Measurements from ENCODE around the gene GPAT2. TPM values are rescaled to one million over a fixed set of nuclear protein-coding genes. Genes with fewer than 3 reads are reported as not detected.
"Not testable (repeated sequence)": the region's sequence is repeated elsewhere in the genome, so short reads cannot be mapped to it uniquely, and the experiment has no call there.

GPAT2 gene
- total RNA-seq, 1 experiment from 2014 or later = not detected

DNA sequence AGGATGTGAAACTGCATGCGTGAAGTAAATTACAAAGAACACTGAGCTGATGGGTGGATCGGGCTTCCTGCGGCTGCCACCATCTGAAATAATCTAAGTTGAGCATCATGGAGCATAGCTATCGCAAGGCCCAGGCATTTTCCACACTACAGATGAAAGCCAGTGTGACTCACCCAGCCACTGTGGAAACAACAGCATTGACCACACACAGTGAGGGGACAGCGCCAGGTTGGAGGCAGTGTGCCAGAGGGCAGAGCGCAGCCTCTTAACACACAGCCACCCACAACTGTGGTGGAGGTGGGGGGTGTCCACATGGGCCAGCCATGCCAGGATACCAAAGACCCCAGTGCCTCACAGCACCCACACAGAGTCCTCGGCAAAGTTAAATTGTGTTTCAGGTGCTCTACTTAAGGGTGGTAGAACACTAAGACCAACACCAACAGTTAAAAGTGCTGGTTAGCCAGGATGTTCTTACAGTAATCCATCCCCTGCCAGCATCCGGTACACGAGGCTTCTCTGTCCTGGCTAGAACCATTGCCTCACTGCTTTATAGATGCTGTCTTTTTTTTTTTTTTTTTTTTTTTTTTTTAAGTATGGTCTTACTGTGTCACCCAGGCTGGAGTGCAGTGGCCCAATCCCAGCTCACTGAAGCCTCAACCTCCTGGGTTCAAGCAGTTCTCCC lies 14.7 kb downstream of the GPAT2 start:
- BruUV-seq (replicated peaks); POLR2A ChIA-PET (ENCODE audit: low non-redundant PET): not testable (repeated sequence)

DNA sequence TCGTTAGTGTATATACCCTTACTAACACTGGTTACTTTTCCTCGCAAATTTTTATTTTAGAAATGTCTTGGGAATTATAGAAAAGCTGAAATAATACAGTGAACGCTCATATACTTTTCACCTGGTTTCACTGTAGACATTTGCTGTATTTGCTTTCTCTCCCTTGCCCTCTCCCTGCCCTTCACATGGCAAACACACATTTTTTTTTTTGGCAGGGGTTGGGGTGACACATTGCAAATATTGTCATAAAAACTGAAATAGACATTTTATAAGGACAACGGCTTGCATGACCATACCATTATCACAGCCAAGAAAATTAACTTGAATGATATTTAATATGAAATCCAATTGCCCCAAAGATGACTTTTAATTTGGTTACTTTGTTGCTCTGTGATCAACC lies 18.4 kb downstream of the GPAT2 start:
- H3K4me3 ChIP-seq (ENCODE audit: low read depth, low read length, poor library complexity, severe bottlenecking); H3K27ac ChIP-seq (ENCODE audit: low read depth, low read length, poor library complexity, severe bottlenecking); intact Hi-C loops (cut with micrococcal nuclease; ENCODE audit: unreplicated experiment); H3K4me1 ChIP-seq (ENCODE audit: insufficient read depth, low read length, poor library complexity, severe bottlenecking); POLR2A ChIA-PET (ENCODE audit: low non-redundant PET); H3K36me3 ChIP-seq (ENCODE audit: insufficient read depth, low read length, poor library complexity, severe bottlenecking); H3K27me3 ChIP-seq (replicated peaks; ENCODE audit: insufficient read depth, low read depth, low read length, poor library complexity); CTCF ChIA-PET; BruUV-seq (replicated peaks); DNase-seq (ENCODE audit: low spot score); H3K9me3 ChIP-seq (ENCODE audit: low read depth, low read length, poor library complexity, severe bottlenecking): not testable (repeated sequence)

More for the DNA sequence above, 14.7 kb downstream of the GPAT2 start:
- H3K4me1 ChIP-seq (ENCODE audit: insufficient read depth, low read length, poor library complexity, severe bottlenecking); H3K27ac ChIP-seq (ENCODE audit: low read depth, low read length, poor library complexity, severe bottlenecking); H3K27me3 ChIP-seq (replicated peaks; ENCODE audit: insufficient read depth, low read depth, low read length, poor library complexity); DNase-seq (ENCODE audit: low spot score); CTCF ChIA-PET; H3K36me3 ChIP-seq (ENCODE audit: insufficient read depth, low read length, poor library complexity, severe bottlenecking); H3K9me3 ChIP-seq (ENCODE audit: low read depth, low read length, poor library complexity, severe bottlenecking); intact Hi-C loops (cut with micrococcal nuclease; ENCODE audit: unreplicated experiment); H3K4me3 ChIP-seq (ENCODE audit: low read depth, low read length, poor library complexity, severe bottlenecking): not testable (repeated sequence)

DNA sequence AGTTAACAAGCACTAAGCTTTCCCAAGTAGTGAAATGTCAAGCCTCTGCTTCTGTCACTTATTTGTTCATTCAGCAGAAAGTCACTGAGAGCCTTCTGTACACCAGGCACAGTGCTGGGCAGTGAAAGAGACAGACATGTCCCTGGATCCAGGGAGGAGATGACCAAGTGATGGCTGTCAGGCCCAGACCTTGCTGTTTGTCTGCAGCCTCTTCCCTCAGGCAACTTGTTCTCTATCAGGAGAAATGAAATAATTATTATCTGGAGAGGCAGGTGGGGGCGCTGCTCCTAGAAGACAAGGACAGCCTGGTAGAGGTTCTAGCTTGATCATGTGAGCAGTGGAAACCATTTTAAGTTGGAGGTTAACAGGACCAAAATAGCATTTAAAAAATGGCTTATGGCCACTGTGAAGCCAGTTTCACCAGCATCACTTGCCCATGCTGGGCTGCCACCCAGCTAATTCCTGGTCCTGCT lies 21.9 kb downstream of the GPAT2 start:
- H3K27me3 ChIP-seq (replicated peaks; ENCODE audit: insufficient read depth, low read depth, low read length, poor library complexity); H3K9me3 ChIP-seq (ENCODE audit: low read depth, low read length, poor library complexity, severe bottlenecking); H3K27ac ChIP-seq (ENCODE audit: low read depth, low read length, poor library complexity, severe bottlenecking); H3K4me3 ChIP-seq (ENCODE audit: low read depth, low read length, poor library complexity, severe bottlenecking); POLR2A ChIA-PET (ENCODE audit: low non-redundant PET); BruUV-seq (replicated peaks); H3K36me3 ChIP-seq (ENCODE audit: insufficient read depth, low read length, poor library complexity, severe bottlenecking); DNase-seq (ENCODE audit: low spot score); H3K4me1 ChIP-seq (ENCODE audit: insufficient read depth, low read length, poor library complexity, severe bottlenecking); CTCF ChIA-PET; intact Hi-C loops (cut with micrococcal nuclease; ENCODE audit: unreplicated experiment): not testable (repeated sequence)
- TF ChIP-seq, protein P1, sequence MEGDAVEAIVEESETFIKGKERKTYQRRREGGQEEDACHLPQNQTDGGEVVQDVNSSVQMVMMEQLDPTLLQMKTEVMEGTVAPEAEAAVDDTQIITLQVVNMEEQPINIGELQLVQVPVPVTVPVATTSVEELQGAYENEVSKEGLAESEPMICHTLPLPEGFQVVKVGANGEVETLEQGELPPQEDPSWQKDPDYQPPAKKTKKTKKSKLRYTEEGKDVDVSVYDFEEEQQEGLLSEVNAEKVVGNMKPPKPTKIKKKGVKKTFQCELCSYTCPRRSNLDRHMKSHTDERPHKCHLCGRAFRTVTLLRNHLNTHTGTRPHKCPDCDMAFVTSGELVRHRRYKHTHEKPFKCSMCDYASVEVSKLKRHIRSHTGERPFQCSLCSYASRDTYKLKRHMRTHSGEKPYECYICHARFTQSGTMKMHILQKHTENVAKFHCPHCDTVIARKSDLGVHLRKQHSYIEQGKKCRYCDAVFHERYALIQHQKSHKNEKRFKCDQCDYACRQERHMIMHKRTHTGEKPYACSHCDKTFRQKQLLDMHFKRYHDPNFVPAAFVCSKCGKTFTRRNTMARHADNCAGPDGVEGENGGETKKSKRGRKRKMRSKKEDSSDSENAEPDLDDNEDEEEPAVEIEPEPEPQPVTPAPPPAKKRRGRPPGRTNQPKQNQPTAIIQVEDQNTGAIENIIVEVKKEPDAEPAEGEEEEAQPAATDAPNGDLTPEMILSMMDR (conservative IDR thresholded peaks at IDR 0.05; ENCODE audit: low read depth, low read length) = peak; percentile 27

- H3K4me1 ChIP-seq (ENCODE audit: insufficient read depth, low read length, poor library complexity, severe bottlenecking); DNase-seq (ENCODE audit: low spot score); H3K4me3 ChIP-seq (ENCODE audit: low read depth, low read length, poor library complexity, severe bottlenecking); POLR2A ChIA-PET (ENCODE audit: low non-redundant PET); H3K9me3 ChIP-seq (ENCODE audit: low read depth, low read length, poor library complexity, severe bottlenecking); H3K27me3 ChIP-seq (replicated peaks; ENCODE audit: insufficient read depth, low read depth, low read length, poor library complexity); H3K27ac ChIP-seq (ENCODE audit: low read depth, low read length, poor library complexity, severe bottlenecking); H3K36me3 ChIP-seq (ENCODE audit: insufficient read depth, low read length, poor library complexity, severe bottlenecking); intact Hi-C loops (cut with micrococcal nuclease; ENCODE audit: unreplicated experiment): not testable (repeated sequence)
- CTCF ChIA-PET = interaction anchor here (0.6 kb wide), 1 partner anchor 233 kb away, joined by 8 read pairs; no protein-coding TSS in a partner anchor
- BruUV-seq (replicated peaks) = TSS peak; percentile 64
Observed at GRCh38 chr2:96012086-96012791, 22.5 kb downstream of the GPAT2 start.
